Ishikawa (cell line): Measurements from ENCODE around the gene SEC14L2.

Experiments used
- CEBPB ChIP-seq: IDR thresholded peaks from 2 replicates; pipeline ENCODE4 v1.6.1; 2012
- EP300 ChIP-seq: IDR thresholded peaks from 2 replicates; pipeline ENCODE4 v1.6.1; 2012; ENCODE audit warnings: borderline replicate concordance
- FOXM1 ChIP-seq: IDR thresholded peaks from 2 replicates; pipeline ENCODE4 v1.6.1; 2012; ENCODE audit warnings: low read depth, borderline replicate concordance
- MAX ChIP-seq: IDR thresholded peaks from 2 replicates; pipeline ENCODE4 v1.6.1; 2012
- RAD21 ChIP-seq: IDR thresholded peaks from 2 replicates; pipeline ENCODE4 v1.6.1; 2012; ENCODE audit warnings: low read depth
- REST ChIP-seq: IDR thresholded peaks from 2 replicates; pipeline ENCODE4 v1.6.1; 2012; ENCODE audit warnings: low read depth, mild to moderate bottlenecking
- TAF1 ChIP-seq: IDR thresholded peaks from 2 replicates; pipeline ENCODE4 v1.6.1; 2012; ENCODE audit warnings: low read depth, mild to moderate bottlenecking
- TCF12 ChIP-seq: IDR thresholded peaks from 2 replicates; pipeline ENCODE4 v1.6.1; 2012; ENCODE audit warnings: low read depth
- USF1 ChIP-seq: IDR thresholded peaks from 2 replicates; pipeline ENCODE4 v1.6.1; 2012
- YY1 ChIP-seq: IDR thresholded peaks from 2 replicates; pipeline ENCODE4 v1.6.1; 2012; ENCODE audit warnings: low read depth
- ZBTB7A ChIP-seq: IDR thresholded peaks from 2 replicates; pipeline ENCODE4 v1.6.1; 2012; ENCODE audit warnings: low read depth

- TF ChIP-seq EP300 (no peak), REST (no peak), TCF12 (no peak), FOXM1 (no peak), TAF1 (no peak), USF1 (no peak), RAD21 (no peak), YY1 (no peak), MAX (no peak), ZBTB7A (no peak), CEBPB (no peak)
These were observed 42.4 kb downstream of the SEC14L2 start for GRCh38 chr22:30439226-30439625.
